GM21528 (cell line): ENCODE data around the gene IFT22.
"Not testable (repeated sequence)": the region's sequence is repeated elsewhere in the genome, so short reads cannot be mapped to it uniquely, and the experiment has no call there.

Experiments
- ATAC-seq: cut with Tn5 transposase; IDR thresholded peaks from one replicate; pipeline ENCODE4 v1.9.1; 2021; ENCODE audit warnings: mild to moderate bottlenecking, moderate library complexity; ENCODE audit not compliant: unreplicated experiment, low FRiP score

The IFT22 gene

GRCh38 chr7:101319401-101319800 lies 2.2 kb downstream of the IFT22 start:
- no peak for ATAC-seq

GRCh38 chr7:101315336-101315735 lies 6.3 kb downstream of the IFT22 start:
- no peak for ATAC-seq

- no peak for ATAC-seq
Observed at GRCh38 chr7:101308245-101309085, 13.1 kb downstream of the IFT22 start.

- ATAC-seq: no peak
Observed at GRCh38 chr7:101306307-101306706, 15.3 kb downstream of the IFT22 start.

- no peak for ATAC-seq
Observed at GRCh38 chr7:101303102-101303701, 18.4 kb downstream of the IFT22 start.

DNA sequence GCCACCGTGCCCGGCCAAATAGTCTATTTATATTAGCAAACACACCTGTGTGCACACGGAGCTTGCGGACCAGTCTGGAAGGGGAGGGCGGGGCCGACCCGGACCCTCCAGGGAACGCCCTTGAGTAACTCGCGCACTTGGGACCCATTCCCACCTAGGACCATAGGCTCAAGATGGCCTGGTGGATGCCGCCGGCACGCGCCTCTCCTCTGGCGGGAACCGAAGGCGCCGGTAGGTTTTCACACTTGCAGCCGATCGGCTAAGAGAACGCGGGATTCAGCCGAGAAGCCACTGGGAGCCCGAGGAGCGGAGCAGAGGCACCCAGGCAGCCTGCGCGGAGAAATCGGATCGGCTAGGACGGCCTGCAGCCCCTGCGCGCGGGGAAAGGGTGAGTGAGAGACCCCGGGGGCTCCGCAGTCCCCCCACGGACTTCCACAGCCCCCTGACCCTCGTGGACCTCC lies 18.9 kb downstream of the IFT22 start:
- no peak for ATAC-seq

DNA sequence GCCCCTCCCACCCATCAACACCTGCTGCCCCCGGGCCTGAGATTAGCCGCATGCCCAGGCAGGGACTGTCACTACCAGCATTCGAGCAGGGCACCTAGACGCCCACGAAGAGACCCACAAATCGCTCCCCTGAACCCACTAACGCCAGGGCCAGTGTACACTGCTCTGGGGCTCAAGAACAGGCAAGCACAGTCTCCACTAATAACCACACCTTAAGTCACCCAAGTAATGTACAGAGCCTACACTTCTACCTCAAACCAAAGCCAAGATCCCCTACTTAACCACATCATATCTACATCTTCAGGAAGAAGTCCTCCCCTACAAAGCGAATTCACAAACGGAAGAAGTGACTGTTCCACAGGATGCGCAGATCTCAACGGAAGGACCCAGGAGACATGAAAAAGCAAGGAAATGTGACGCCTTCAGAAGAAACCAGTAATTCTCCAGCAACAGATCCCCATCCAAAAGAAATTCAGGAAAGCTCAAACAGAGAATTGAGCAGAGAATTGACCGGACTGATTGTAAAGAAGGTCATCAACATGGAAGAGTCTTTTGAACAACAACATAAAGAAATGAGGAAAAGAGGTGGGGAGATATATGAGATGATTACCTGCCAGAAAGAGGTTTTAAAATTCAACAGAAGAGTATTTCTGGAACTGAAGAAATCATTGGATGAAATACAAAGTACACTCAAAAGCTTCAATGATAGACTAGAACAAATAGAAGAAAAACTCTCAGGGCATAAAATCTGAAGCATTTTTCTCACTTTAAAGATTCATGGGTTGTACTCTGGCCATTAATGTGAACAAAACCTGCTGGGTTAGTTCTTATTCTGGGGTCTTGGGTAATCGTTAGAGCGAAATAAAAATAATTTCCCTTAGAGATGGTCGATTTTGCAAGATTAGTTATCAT lies 20.9 kb downstream of the IFT22 start:
- ATAC-seq: no peak

DNA sequence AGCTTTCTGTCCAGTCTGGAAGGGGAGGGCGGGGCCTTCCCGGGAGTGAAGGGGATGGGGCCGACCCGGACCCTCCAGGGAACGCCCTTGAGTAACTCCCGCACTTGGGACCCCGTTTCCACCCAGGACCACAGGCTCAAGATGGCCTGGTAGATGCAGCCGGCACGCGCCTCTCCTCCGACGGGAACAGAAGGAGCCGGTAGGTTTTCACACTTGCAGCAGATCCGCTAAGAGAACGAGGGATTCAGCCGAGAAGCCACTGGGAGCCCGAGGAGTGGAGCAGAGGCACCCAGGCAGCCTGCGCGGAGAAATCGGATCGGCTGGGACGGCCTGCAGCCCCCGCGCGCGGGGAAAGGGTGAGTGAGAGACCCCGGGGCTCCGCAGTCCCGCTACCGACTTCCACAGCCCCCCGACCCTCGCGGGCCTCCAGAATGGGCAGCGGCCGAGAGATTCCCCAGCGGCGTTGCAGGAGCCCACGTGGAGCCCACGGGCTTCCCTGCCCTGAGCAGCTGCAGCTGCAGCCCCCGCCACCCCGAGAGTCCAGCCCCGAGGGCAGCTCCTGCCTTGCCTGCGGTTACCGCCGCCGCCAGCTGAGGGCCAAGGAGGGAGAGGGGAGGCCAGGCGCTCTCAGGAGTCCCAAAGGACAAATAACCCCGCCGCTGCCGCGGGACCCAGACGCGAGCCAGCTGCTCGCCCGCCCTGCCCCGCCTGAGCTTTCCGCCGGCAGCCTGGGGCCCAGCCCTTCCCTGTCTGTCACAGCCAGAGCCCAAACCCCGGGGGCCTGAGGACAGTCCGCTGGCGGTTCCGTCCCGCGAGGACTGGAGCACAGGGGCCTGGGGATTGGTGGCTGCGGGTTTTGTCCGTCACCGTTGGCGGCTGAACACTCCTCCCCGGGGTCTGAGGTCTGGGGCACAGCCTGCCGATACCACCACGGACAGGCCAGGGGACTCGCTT lies 21.8 kb downstream of the IFT22 start:
- no peak for ATAC-seq

DNA sequence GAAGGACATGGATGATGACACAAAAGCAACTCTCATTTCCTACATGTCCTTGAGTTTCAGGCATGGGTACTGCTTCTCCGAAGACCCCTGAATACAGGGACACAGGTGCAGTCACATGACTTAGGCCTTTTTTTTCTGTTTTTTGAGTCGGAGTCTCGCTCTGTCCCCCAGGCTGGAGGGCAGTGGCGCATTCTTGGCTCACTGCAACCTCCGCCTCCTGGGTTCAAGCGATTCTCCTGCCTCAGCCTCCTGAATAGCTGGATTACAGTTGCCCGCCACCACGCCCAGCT lies 26.8 kb downstream of the IFT22 start:
- no peak for ATAC-seq

DNA sequence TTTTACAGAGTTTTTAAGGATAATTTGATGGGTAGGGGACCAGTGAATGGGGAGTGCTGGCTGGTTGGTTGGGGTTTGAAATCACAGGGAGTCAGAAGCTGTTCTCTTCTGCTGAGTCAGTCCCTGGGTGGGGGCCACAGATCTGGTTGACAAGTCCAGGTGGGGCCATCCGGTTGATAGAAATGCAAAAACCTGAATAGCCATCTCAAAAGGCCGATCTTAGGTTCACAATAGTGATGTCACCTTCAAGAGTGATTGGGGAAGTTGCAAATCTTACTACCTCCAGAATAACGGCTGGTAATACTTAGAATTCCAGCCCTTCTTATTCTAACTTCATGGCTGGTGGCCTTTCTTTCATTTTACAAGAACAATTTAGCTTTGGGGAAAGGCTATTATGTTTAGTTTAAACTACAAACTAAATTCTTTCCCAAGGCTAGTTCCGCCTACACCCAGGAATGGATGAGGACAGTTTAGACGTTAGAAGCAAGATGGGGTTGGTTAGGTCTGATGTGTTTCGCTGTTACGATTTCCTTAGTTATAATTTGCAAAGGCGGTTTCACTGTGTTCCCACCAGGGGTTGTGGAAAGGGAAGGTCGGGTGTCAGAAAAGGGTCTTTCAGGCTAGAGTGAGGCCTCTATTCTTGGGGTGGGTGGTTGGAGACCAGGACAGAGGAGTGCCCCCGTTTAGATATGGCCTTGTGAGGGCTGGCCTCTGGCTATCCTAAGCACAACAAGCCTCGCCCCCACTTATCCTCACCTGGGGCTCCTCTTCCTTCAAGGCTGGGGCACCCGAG lies 27.4 kb downstream of the IFT22 start:
- no peak for ATAC-seq

- not testable (repeated sequence) for ATAC-seq
Observed at GRCh38 chr7:101293069-101294021, 28.3 kb downstream of the IFT22 start.

DNA sequence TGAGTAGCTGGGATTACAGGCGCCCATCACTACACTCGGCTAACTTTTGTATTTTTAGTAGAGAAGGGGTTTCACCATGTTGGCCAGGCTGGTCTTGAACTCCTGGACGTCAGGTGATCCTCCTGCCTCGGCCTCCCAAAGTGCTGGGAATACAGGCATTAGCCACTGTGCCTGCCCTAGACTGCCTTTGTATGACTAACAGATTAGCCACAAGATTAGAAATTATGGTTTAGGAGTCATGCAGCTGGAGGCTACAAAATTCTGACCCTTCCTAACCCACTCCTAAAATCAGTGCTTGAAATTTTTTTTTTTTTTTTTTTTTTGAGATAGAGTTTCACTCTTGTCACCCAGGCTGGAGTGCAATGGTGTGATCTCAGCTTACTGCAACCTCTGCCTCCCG lies 29.0 kb downstream of the IFT22 start:
- not testable (repeated sequence) for ATAC-seq

DNA sequence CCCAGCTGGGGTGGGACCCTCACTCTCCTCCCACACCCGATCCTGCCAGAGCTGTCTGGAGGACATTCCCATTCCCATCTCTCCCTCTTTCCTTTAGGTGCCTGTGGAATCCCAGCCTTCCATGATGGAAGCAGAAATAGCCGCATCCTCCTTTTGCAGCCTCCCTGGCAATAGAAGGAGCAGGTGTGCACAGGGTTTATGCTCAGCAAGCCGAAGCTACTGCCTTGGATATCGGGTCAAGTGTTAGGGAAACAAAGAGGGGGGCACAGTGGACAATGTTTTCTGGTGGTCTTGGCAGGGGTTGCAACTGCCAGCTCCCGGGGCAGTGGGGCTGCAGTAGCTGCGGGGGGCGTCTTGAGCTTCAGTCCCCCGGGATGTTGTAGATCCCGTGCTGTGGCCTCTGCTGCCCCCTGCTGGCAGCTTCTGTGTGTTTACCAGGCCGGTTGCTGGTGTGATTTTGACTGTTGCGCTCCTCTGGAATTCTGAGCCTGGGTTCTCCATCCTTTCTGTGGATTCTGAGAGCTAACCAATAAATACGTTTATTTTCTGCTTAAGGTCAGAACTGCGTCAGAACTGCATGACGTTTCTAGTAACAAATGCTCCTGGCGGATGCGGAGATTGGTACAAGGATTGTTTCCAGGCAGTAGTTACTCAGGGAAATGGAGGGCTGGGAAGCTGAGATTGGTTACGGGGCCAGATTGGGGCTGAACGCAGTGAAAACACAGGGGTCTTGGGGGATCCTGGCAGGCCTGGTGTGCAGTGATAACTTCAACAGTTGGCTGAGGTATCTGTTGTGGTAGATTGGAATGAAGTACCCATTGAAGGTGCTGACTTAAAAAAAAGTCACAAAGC lies 31.2 kb downstream of the IFT22 start:
- ATAC-seq: not testable (repeated sequence)

DNA sequence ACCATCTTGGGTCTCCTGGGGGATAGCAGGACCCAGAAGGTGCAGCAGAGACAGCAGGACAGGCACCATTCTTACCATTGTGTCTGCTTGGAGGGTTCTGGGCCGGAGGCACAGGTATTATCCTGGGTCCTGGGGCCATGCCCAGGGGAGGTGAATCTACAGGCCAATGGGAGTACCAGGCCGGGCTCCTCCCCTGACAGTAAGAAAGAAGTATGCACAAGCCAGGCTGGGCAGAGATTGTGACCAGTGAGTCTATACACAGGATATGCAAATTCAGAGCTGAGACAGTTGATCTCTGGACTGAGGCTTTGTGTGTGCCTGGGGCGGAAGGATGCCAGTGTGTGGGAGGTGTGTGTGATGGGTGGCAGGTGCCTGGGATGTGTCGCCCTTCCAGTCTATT lies 31.9 kb downstream of the IFT22 start:
- not testable (repeated sequence) for ATAC-seq

- no peak for ATAC-seq
Observed at GRCh38 chr7:101288439-101288838, 33.2 kb downstream of the IFT22 start.

- no peak for ATAC-seq
Observed at GRCh38 chr7:101287032-101287431, 34.6 kb downstream of the IFT22 start.

DNA sequence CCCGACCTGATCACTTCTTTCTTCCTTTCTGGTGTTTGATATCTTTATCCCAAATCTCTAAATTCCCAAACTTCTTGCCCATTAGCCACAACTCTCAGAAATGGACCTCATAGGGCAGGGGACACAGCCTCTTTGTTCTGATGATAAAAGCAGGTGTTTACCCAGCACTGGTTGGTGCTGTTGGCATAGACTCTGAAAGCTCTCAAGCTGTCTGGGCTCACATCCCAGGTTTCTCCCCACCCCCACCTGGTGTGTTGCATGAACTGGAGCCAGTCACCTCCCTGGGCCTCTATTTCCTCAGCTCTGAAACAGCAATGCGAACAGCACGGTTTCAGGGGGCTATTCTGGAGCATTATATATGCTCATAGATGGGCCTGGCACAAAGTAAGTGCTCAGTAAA lies 35.7 kb downstream of the IFT22 start:
- not testable (repeated sequence) for ATAC-seq
